ENCODE data around the gene MSRB1.

MSRB1 gene

GRCh38 chr16:1895949-1896675, 46.9 kb downstream of the MSRB1 start:
- DNase-seq = no peak

GRCh38 chr16:1895068-1895467, 47.9 kb downstream of the MSRB1 start:
- no peak for DNase-seq

GRCh38 chr16:1890708-1891050, 52.3 kb downstream of the MSRB1 start:
- no peak for DNase-seq

- no peak for DNase-seq
These were observed 52.8 kb downstream of the MSRB1 start for GRCh38 chr16:1890024-1890707.
